Left lung (tissue), 10 donors: Measurements from ENCODE around the gene GPR179. TPM values are rescaled to one million over a fixed set of nuclear protein-coding genes. Genes with fewer than 3 reads are reported as not detected.

Experiments used
- ATAC-seq: fragments of 200-7000 bp; cut with Tn5 transposase; one replicate; pipeline ENCODE4 v1.9.1; 2020; ENCODE audit warnings: moderate library complexity
- DNase-seq, 4 donors: peaks; one replicate each; pipeline ENCODE4 v3.0.0-alpha.2; 2013 to 2020
- H3K27ac ChIP-seq, 2 donors: fragments of 200-600 bp; sonication (generic) in 1 of 2; one replicate each; pipeline versions ENCODE4 v1.5.0 to v1.8.0; 2020 to 2021
- H3K27me3 ChIP-seq, 2 donors: fragments of 200-600 bp; sonication (generic) in 1 of 2; one replicate each; pipeline versions ENCODE4 v1.5.0 to v1.8.0; 2020 to 2021
- H3K36me3 ChIP-seq, 2 donors: fragments of 200-600 bp; sonication (generic) in 1 of 2; one replicate each; pipeline versions ENCODE4 v1.5.0 to v1.8.0; 2020 to 2021
- H3K4me1 ChIP-seq, 2 donors: fragments of 200-600 bp; one replicate each; pipeline ENCODE4 v1.8.0; 2021
- H3K4me3 ChIP-seq, 2 donors: fragments of 200-600 bp; sonication (generic) in 1 of 2; one replicate each; pipeline versions ENCODE4 v1.5.0 to v1.8.0; 2020 to 2021; ENCODE audit warnings: mild to moderate bottlenecking in 1 of 2
- H3K9me3 ChIP-seq, 2 donors: fragments of 200-600 bp; sonication (generic) in 1 of 2; one replicate each; pipeline versions ENCODE4 v1.5.0 to v1.8.0; 2020 to 2021
- intact Hi-C, 2 donors: fragments of 100-400 bp; cut with DNase I; formaldehyde crosslinking; loops; one replicate each; pipeline versions ENCODE4 v1.11.2 to v1.14.2; 2022
- polyA plus RNA-seq, 6 donors: library from polyadenylated mRNA; unstranded; fragments of 120-200 nt; gene quantifications; one replicate each; pipeline ENCODE4 v1.2.1, GENCODE V29; 2013; ENCODE audit not compliant: insufficient read length in 6 of 6
- total RNA-seq, 2 donors: library from RNA; stranded (reverse); fragmentation: NEBNext Ultra II Directional; extraction: Animal tissue kit (Norgen Biotek cat#: 25700); gene quantifications; one replicate each; pipeline ENCODE4 v1.2.1, GENCODE V29; 2021
- TF ChIP-seq, protein P1 (sequence below), 2 donors: fragments of 200-600 bp; sonication (generic) in 1 of 2; IDR thresholded peaks; one replicate each; pipeline versions ENCODE4 v1.5.0 to v1.8.0; 2021; ENCODE audit warnings: antibody characterized with exemption in 2 of 2
- donor health status: DM: no; HTN: yes; CAD: no.
- donor health status: DM: no; HTN: no; CAD: no.

GPR179 gene
- total and polyA plus RNA-seq, 8 donors = 0.24 to 0.50 (median 0.34) TPM; not detected in 1

- H3K9me3 ChIP-seq = no peaks in the 10 kb centered on the region
- no peak overlapping the region for H3K27ac ChIP-seq
- ATAC-seq = no peak
- TF ChIP-seq, protein P1, sequence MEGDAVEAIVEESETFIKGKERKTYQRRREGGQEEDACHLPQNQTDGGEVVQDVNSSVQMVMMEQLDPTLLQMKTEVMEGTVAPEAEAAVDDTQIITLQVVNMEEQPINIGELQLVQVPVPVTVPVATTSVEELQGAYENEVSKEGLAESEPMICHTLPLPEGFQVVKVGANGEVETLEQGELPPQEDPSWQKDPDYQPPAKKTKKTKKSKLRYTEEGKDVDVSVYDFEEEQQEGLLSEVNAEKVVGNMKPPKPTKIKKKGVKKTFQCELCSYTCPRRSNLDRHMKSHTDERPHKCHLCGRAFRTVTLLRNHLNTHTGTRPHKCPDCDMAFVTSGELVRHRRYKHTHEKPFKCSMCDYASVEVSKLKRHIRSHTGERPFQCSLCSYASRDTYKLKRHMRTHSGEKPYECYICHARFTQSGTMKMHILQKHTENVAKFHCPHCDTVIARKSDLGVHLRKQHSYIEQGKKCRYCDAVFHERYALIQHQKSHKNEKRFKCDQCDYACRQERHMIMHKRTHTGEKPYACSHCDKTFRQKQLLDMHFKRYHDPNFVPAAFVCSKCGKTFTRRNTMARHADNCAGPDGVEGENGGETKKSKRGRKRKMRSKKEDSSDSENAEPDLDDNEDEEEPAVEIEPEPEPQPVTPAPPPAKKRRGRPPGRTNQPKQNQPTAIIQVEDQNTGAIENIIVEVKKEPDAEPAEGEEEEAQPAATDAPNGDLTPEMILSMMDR (IDR thresholded peaks at IDR 0.05) = no peak
- no peak overlapping the region for H3K4me3 ChIP-seq
- H3K36me3 ChIP-seq = no peaks in the 10 kb centered on the region
- intact Hi-C loops = no loop called here
- H3K4me1 ChIP-seq = peaks cover 0 to 11% of the 10 kb centered on the region in 2 donors
- no peaks in the 10 kb centered on the region for H3K27me3 ChIP-seq
- no peak for DNase-seq
Observed at GRCh38 chr17:38329808-38330730, 13.7 kb downstream of the GPR179 start.

GRCh38 chr17:38329284-38329683 is 14.5 kb downstream of the GPR179 start:
- Histone ChIP-seq H3K9me3 (no peaks in the 10 kb centered on the region), H3K4me3 (no peak overlapping the region), H3K27ac (no peak overlapping the region), H3K27me3 (no peaks in the 10 kb centered on the region), H3K36me3 (no peaks in the 10 kb centered on the region), H3K4me1 (peaks cover 0 to 11% of the 10 kb centered on the region in 2 donors)
- ATAC-seq (no peak), DNase-seq (no peak)
- TF ChIP-seq, protein P1 (IDR thresholded peaks at IDR 0.05) = no peak
- intact Hi-C loops = no loop called here

DNA sequence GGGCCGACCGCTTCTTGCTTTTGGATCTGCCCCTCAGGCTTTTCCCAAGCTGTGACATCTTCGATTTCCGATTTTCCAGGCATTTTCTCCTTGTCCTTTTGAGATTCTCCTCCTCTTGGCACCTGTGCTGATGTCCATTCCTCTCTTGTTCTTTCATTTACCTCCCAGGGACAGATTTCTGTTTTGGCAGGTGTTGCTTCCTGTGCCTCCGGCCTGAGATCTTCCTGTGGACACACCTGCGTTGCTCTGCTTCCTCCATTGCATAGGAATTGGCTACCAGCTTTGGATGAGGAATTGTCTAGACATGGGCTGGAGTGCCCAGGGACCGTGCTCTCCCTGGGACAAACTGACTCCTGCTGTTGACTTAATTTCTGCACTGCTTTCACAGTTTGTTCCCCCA is 15.1 kb downstream of the GPR179 start:
- Histone ChIP-seq H3K4me1 (peaks cover 0 to 11% of the 10 kb centered on the region in 2 donors), H3K27me3 (no peaks in the 10 kb centered on the region), H3K36me3 (peaks cover 0 to 5% of the 10 kb centered on the region in 2 donors), H3K9me3 (no peaks in the 10 kb centered on the region), H3K4me3 (no peak overlapping the region), H3K27ac (no peak overlapping the region)
- TF ChIP-seq, protein P1 (IDR thresholded peaks at IDR 0.05) = no peak
- intact Hi-C loops = no loop called here
- no peak for DNase-seq
- ATAC-seq = no peak

DNA sequence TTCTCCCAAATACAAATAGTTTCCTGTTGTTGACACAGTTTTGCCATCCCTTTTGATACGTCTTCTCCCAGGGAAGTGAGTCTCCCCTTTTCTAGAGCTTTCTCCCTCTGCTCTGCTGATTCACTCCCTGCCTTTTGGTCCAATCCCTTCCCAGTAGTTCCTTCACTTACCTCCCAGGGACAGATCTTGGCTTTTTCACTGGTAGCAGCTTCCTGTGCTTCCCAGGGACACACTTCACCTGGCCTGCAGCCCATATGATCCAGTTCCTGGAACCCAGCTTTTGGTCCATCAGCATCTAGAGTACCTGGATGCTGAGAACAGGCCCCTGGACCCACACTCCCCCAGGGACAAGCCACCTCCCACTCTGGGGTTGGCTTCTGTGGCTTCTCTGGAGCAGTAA is 15.8 kb downstream of the GPR179 start:
- Histone ChIP-seq H3K9me3 (no peaks in the 10 kb centered on the region), H3K27me3 (no peaks in the 10 kb centered on the region), H3K4me1 (peaks cover 0 to 11% of the 10 kb centered on the region in 2 donors), H3K27ac (no peak overlapping the region), H3K36me3 (peaks cover 0 to 12% of the 10 kb centered on the region in 2 donors), H3K4me3 (no peak overlapping the region)
- ATAC-seq = no peak
- DNase-seq = no peak
- TF ChIP-seq, protein P1 (IDR thresholded peaks at IDR 0.05) = no peak
- intact Hi-C loops = no loop called here

DNA sequence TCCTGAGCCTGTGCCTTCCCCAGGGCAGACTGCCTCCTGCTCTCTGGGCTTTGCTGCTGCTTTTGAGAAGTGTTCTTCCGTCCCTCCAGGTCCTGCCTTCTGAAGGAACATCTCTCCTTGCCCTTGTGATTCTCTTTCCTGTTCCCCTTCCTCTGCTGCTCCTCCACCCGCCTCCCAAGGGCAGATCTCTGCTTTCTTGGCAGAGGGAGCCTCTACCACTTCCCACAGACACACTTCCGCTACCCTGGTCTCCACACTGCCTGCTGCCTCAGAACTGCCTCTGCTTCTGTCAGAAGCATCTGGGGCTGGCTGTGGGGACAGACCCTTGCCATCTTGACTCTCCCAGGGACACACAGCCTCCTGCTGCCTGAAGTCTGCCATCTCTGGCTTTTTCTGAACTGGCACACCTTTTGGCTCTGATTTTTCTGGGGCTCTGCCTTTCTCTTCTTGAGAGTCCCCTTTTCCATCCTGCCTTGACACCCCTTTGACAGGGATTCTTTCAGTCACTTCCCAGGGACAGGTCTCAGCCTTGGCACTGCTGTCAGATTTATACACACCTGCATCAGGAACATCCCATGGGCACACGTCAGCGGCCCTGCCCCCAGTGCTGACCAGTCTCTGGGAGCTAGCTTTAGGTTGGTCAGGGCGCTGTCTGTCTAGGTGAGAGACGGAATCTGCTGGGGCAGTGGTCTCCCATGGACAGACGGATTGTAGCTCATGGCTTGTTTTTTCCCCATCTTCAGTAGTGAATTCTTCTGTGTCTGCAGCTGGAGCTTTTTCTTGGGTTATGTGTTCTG is 16.6 kb downstream of the GPR179 start:
- Histone ChIP-seq H3K27me3 (no peaks in the 10 kb centered on the region), H3K4me1 (peaks cover 0 to 11% of the 10 kb centered on the region in 2 donors), H3K9me3 (no peaks in the 10 kb centered on the region), H3K4me3 (no peak overlapping the region), H3K36me3 (peaks cover 0 to 18% of the 10 kb centered on the region in 2 donors), H3K27ac (no peak overlapping the region)
- TF ChIP-seq, protein P1 (IDR thresholded peaks at IDR 0.05) = no peak
- ATAC-seq (peak; percentile 40), DNase-seq (peak in 1 of 4 donors; percentile 56)
- intact Hi-C loops = no loop called here
